ENCODE data around the gene KLHL17.

- TF ChIP-seq CTCF (conservative IDR thresholded peaks at IDR 0.05; ENCODE audit: low read depth, low read length) (no peak), EZH2 (IDR thresholded peaks at IDR 0.05; ENCODE audit: low read length, unreplicated experiment) (no peak), EZH2phosphoT487 (IDR thresholded peaks at IDR 0.05; ENCODE audit: borderline replicate concordance, low read length) (no peak)
These were observed 39.9 kb upstream of the KLHL17 start for GRCh38 chr1:920521-920920.

Measured in PC-3 (cell line).